Stimulated activated CD8-positive, alpha-beta memory T cell treated with anti-CD3 and anti-CD28 coated beads, Interleukin-4, amount 100 ng/mL, for 48 hours (primary cell): ENCODE measurements around the gene DLGAP1.
"Not testable (repeated sequence)": the region's sequence is repeated elsewhere in the genome, so short reads cannot be mapped to it uniquely, and the experiment has no call there.

ENCODE experiments used
- DNase-seq: peaks from one replicate; pipeline ENCODE4 v3.0.0-alpha.2; 2020

The DLGAP1 gene

GRCh38 chr18:4455113-4455811 lies at the start of gene DLGAP1:
Gene DLGAP1 (minus strand): TSS chr18:4455307.
- no peak for DNase-seq

GRCh38 chr18:4494703-4495284 lies 39.7 kb upstream of the DLGAP1 start:
- DNase-seq = not testable (repeated sequence)

- no peak for DNase-seq
Measured at GRCh38 chr18:4468511-4468910, 13.4 kb upstream of the DLGAP1 start.

- DNase-seq = no peak
Measured at GRCh38 chr18:4454537-4455112, 482 bp downstream of the DLGAP1 start.

GRCh38 chr18:4453874-4454536 lies 1.1 kb downstream of the DLGAP1 start:
- no peak for DNase-seq

GRCh38 chr18:4453567-4453873 lies 1.6 kb downstream of the DLGAP1 start:
- DNase-seq = no peak

GRCh38 chr18:4450065-4450658 lies 4.9 kb downstream of the DLGAP1 start:
- DNase-seq = no peak

GRCh38 chr18:4445902-4446301 lies 9.2 kb downstream of the DLGAP1 start:
- DNase-seq = no peak

- no peak for DNase-seq
Measured at GRCh38 chr18:4444306-4444705, 10.8 kb downstream of the DLGAP1 start.

GRCh38 chr18:4441098-4441497 lies 14.0 kb downstream of the DLGAP1 start:
- no peak for DNase-seq

GRCh38 chr18:4438938-4439337 lies 16.2 kb downstream of the DLGAP1 start:
- DNase-seq = no peak

- no peak for DNase-seq
Measured at GRCh38 chr18:4433717-4434116, 21.4 kb downstream of the DLGAP1 start.

GRCh38 chr18:4430836-4431235 lies 24.3 kb downstream of the DLGAP1 start:
- DNase-seq = no peak

- DNase-seq = no peak
Measured at GRCh38 chr18:4417714-4418113, 37.4 kb downstream of the DLGAP1 start.

- no peak for DNase-seq
Measured at GRCh38 chr18:4416976-4417375, 38.1 kb downstream of the DLGAP1 start.

GRCh38 chr18:4412286-4412685 lies 42.8 kb downstream of the DLGAP1 start:
- DNase-seq = no peak

- DNase-seq = no peak
Measured at GRCh38 chr18:4406856-4407255, 48.3 kb downstream of the DLGAP1 start.

- no peak for DNase-seq
Measured at GRCh38 chr18:4405965-4406364, 49.1 kb downstream of the DLGAP1 start.

GRCh38 chr18:4403836-4404235 lies 51.3 kb downstream of the DLGAP1 start:
- no peak for DNase-seq

- no peak for DNase-seq
Measured at GRCh38 chr18:4400911-4401310, 54.2 kb downstream of the DLGAP1 start.

- DNase-seq = no peak
Measured at GRCh38 chr18:4399929-4400328, 55.2 kb downstream of the DLGAP1 start.

GRCh38 chr18:4394700-4395099 lies 60.4 kb downstream of the DLGAP1 start:
- DNase-seq = no peak

- no peak for DNase-seq
Measured at GRCh38 chr18:4391859-4392258, 63.2 kb downstream of the DLGAP1 start.

GRCh38 chr18:4385876-4386275 lies 69.2 kb downstream of the DLGAP1 start:
- DNase-seq = no peak
